Keratinocyte (primary cell): Measurements from ENCODE around the gene IDH1. TPM values are rescaled to one million over a fixed set of nuclear protein-coding genes. Genes with fewer than 3 reads are reported as not detected.
A peak's percentile ranks its signal among the peaks of the same experiment; 100 is the strongest.

Source experiments
- DNase-seq: peaks from one replicate; pipeline ENCODE4 v3.0.0-alpha.2; 2011; ENCODE audit warnings: low read depth, missing footprints, low spot score
- FAIRE-seq: peaks from 2 replicates; lab custom pipeline; 2011; peaks lifted over from hg19 to GRCh38; lab: Jason Lieb, UNC
- H2AFZ ChIP-seq: 2 replicates; pipeline ENCODE4 v1.6.0; 2012; ENCODE audit warnings: low read length, control low read depth, inconsistent platforms; ENCODE audit not compliant: control insufficient read depth
- H3K27ac ChIP-seq: 2 replicates; pipeline ENCODE4 v1.5.1; 2011; ENCODE audit warnings: low read length; ENCODE audit not compliant: control insufficient read depth, insufficient read depth
- H3K27me3 ChIP-seq: 3 replicates; pipeline ENCODE4 v1.6.0; 2011; ENCODE audit warnings: low read length; ENCODE audit not compliant: control insufficient read depth, insufficient read depth; ENCODE audit errors: extremely low read depth
- H3K36me3 ChIP-seq, 2 experiments: 2 replicates in 1 of 2; 3 replicates in 1 of 2; pipeline ENCODE4 v1.5.1; 2011; ENCODE audit warnings: low read length in 2 of 2, mild to moderate bottlenecking in 1 of 2; ENCODE audit not compliant: control insufficient read depth in 2 of 2, insufficient read depth in 2 of 2; ENCODE audit errors: extremely low read depth in 1 of 2
- H3K4me1 ChIP-seq: 3 replicates; pipeline ENCODE4 v1.5.1; 2011; ENCODE audit warnings: low read length; ENCODE audit not compliant: control insufficient read depth, insufficient read depth; ENCODE audit errors: extremely low read depth
- H3K4me2 ChIP-seq: 3 replicates; pipeline ENCODE4 v1.6.0; 2011; ENCODE audit warnings: low read depth, low read length; ENCODE audit not compliant: control insufficient read depth, insufficient read depth; ENCODE audit errors: extremely low read depth
- H3K4me3 ChIP-seq, 3 experiments: fragments of 200-600 bp in 1 of 3; sonication (generic) in 1 of 3; 2 replicates in 2 of 3; 3 replicates in 1 of 3; pipeline ENCODE4 v1.5.1; 2011 to 2016; ENCODE audit warnings: low read length in 3 of 3, mild to moderate bottlenecking in 3 of 3, control low read depth in 2 of 3, inconsistent platforms in 1 of 3, low read depth in 1 of 3, mixed read lengths in 1 of 3, mixed run types in 1 of 3, moderate library complexity in 1 of 3; ENCODE audit not compliant: control insufficient read depth in 2 of 3, insufficient read depth in 2 of 3; ENCODE audit errors: extremely low read depth in 1 of 3
- H3K79me2 ChIP-seq: 2 replicates; pipeline ENCODE4 v1.6.0; 2012; ENCODE audit warnings: low read length; ENCODE audit not compliant: control insufficient read depth, insufficient read depth
- H3K9ac ChIP-seq: 3 replicates; pipeline ENCODE4 v1.6.0; 2011; ENCODE audit warnings: low read length; ENCODE audit not compliant: control insufficient read depth, insufficient read depth; ENCODE audit errors: extremely low read depth
- H3K9me1 ChIP-seq: 3 replicates; pipeline ENCODE4 v1.6.0; 2011; ENCODE audit warnings: low read length; ENCODE audit not compliant: control insufficient read depth, insufficient read depth; ENCODE audit errors: extremely low read depth
- H3K9me3 ChIP-seq: 2 replicates; pipeline ENCODE4 v1.5.1; 2012; ENCODE audit warnings: low read depth, low read length; ENCODE audit not compliant: control insufficient read depth
- H4K20me1 ChIP-seq: 3 replicates; pipeline ENCODE4 v1.6.0; 2011; ENCODE audit warnings: low read length; ENCODE audit not compliant: control insufficient read depth, insufficient read depth; ENCODE audit errors: extremely low read depth
- CTCF ChIP-seq, 3 experiments: IDR thresholded peaks in 1 of 3; conservative IDR thresholded peaks in 1 of 3; optimal IDR thresholded peaks in 1 of 3; 2 replicates in 2 of 3; 3 replicates in 1 of 3; pipeline versions ENCODE3 to v1.5.1; 2011; ENCODE audit warnings: low read length in 3 of 3, mild to moderate bottlenecking in 3 of 3, moderate library complexity in 2 of 3, control low read depth in 1 of 3, inconsistent platforms in 1 of 3; ENCODE audit not compliant: insufficient read depth in 2 of 3; ENCODE audit errors: extremely low read depth in 1 of 3
- EZH2 ChIP-seq: IDR thresholded peaks from one replicate; pipeline ENCODE4 v1.6.1; 2012; ENCODE audit warnings: inconsistent platforms, mild to moderate bottlenecking, low read length, moderate library complexity
- dilution Hi-C: fragments of 300-500 bp; cut with MboI; formaldehyde crosslinking; loops from one replicate; pipeline ENCODE4 v1.7.0; 2020; ENCODE audit warnings: low sequenced_read_pairs; ENCODE audit not compliant: extremely low pct_ligation_motif_present
- polyA plus RNA-seq, 5 experiments: library from polyadenylated mRNA; depleted of rRNA in 3 of 5; stranded (reverse) in 3 of 5; stranded (forward) in 1 of 5; unstranded in 1 of 5; fragments of >200 nt; gene quantifications; 1 replicate in 1 of 5; 2 replicates in 3 of 5; 3 replicates in 1 of 5; pipeline versions ENCODE4 v1.2.1 to v1.2.3, GENCODE V29; 2011 to 2012; ENCODE audit warnings: missing spikeins in 2 of 5, low read depth in 1 of 5, low replicate concordance in 1 of 5

The IDH1 gene
- polyA plus RNA-seq, 1 donor (not counting 4 experiments of a cell fraction or from before 2014, with no cell fraction given) = 160 TPM

DNA sequence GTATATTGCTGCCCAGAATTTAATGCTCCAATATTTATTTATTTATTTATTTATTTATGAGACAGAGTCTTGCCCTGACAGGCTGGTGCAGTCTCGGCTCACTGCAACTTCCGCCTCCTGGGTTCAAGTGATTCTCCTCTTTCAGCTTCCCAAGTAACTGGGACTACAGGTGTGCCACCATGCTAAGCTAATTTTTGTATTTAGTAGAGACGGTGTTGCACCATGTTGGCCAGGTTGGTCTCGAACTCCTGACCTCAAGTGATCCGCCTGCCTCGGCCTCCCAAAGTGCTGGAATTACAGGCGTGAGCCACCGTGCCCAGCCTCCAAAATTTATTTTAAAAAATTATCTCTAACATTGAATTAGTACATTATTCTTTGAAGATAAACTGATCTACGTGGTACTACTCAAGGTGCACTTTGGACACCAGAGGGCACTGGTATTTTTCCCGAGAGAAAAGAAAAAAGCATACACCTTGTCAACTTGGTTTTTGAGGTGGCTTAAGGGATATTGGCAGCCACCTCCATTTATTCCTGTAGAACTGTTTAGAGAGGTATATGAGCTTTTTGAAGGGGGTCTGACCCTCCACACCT lies 1.4 kb upstream of the IDH1 start:
- no peaks in the 10 kb centered on the region for H4K20me1 ChIP-seq
- H2AFZ ChIP-seq = no peak overlapping the region
- DNase-seq (no peak), FAIRE-seq (no peak)
- peaks cover 0 to 3% of the 10 kb centered on the region in 2 experiments for H3K36me3 ChIP-seq
- H3K79me2 ChIP-seq = peaks cover 7% of the 10 kb centered on the region
- no peak for TF ChIP-seq EZH2
- TF ChIP-seq CTCF (optimal IDR thresholded peaks at IDR 0.05 in 1 of 3, IDR thresholded peaks at IDR 0.05 in 1 of 3, conservative IDR thresholded peaks at IDR 0.05 in 1 of 3; ENCODE audit: extremely low read depth in 1 of 3, insufficient read depth in 2 of 3, low read length in 3 of 3) = peak; percentile 12 to 32 (median 13)
- no peak overlapping the region for H3K4me3 ChIP-seq
- dilution Hi-C loops = no loop called here
- H3K9ac ChIP-seq = no peak overlapping the region
- no peak overlapping the region for H3K4me2 ChIP-seq
- H3K9me1 ChIP-seq = no peaks in the 10 kb centered on the region
- no peak overlapping the region for H3K27ac ChIP-seq
- no peaks in the 10 kb centered on the region for H3K9me3 ChIP-seq
- H3K4me1 ChIP-seq = peaks cover 20% of the 10 kb centered on the region
- no peaks in the 10 kb centered on the region for H3K27me3 ChIP-seq

DNA sequence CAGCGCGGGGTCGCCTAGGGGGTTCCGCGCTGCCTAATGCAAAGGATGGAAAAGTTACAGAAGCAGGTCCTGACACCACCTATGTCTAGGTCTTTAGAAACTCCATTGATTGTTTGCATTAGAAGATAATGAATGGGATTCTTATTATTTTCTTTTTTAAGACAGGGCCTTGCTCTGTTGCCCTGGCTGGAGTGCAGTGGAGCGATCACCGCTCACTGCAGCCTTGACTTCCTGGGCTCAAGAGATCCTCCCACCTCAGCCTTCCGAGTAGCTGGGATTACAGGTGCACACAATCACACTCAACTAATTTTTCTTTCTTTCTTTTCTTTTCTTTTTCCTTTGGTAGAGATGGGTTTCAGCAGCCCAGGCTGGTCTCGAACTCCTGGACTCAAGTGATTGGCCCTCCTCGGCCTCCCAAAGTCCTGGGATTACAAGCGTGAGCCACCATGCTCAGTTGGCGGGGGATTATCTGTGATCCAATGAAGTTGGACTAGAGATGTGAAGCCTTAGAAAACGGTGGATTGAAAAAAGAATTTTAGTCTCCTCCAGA lies 761 bp upstream of the IDH1 start:
- H3K9me3 ChIP-seq = no peaks in the 10 kb centered on the region
- H3K4me2 ChIP-seq = peak overlapping the region; percentile 94
- H3K9me1 ChIP-seq = no peaks in the 10 kb centered on the region
- dilution Hi-C loops = no loop called here
- H3K79me2 ChIP-seq = peaks cover 7% of the 10 kb centered on the region
- H3K27me3 ChIP-seq = no peaks in the 10 kb centered on the region
- peaks cover 23% of the 10 kb centered on the region for H3K4me1 ChIP-seq
- TF ChIP-seq EZH2 (no peak), CTCF (optimal IDR thresholded peaks at IDR 0.05 in 1 of 3, IDR thresholded peaks at IDR 0.05 in 1 of 3, conservative IDR thresholded peaks at IDR 0.05 in 1 of 3; ENCODE audit: extremely low read depth in 1 of 3, insufficient read depth in 2 of 3, low read length in 3 of 3) (no peak)
- H2AFZ ChIP-seq = peak overlapping the region; percentile 88
- peaks cover 2 to 3% of the 10 kb centered on the region in 2 experiments for H3K36me3 ChIP-seq
- H4K20me1 ChIP-seq = no peaks in the 10 kb centered on the region
- no peak for FAIRE-seq
- H3K27ac ChIP-seq = peak overlapping the region; percentile 56
- H3K4me3 ChIP-seq = peak overlapping the region; percentile 85 to 99 (median 95)
- peak overlapping the region; percentile 72 for H3K9ac ChIP-seq
- no peak for DNase-seq
